GM18511 (cell line): ENCODE data around the gene ANO10.
"Not testable (repeated sequence)": the region's sequence is repeated elsewhere in the genome, so short reads cannot be mapped to it uniquely, and the experiment has no call there.

Experiments used
- ATAC-seq: cut with Tn5 transposase; IDR thresholded peaks from one replicate; pipeline ENCODE4 v1.9.1; 2021; ENCODE audit warnings: mild to moderate bottlenecking, moderate library complexity; ENCODE audit not compliant: unreplicated experiment

The ANO10 gene

GRCh38 chr3:43583481-43583880 lies 38.3 kb downstream of the ANO10 start:
- ATAC-seq = no peak

DNA sequence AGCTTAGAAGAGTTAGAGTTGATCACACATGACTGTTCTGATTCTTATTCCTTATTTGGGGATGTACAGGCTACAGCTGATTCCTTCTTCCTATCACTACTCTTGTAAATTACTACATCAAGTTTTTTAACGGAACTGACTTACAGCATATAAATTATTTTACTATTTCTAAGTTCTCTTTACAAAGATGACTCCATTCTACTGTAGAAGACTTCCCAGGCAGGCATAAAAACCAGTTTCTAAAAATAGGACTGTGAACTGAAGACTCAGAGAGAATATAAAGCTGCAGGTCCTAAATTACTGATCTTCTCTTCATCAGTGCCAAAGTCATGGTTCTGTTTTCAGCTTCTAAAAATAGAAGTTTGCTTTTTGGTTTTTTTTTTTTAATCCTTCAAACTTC lies 38.9 kb downstream of the ANO10 start:
- ATAC-seq = no peak

DNA sequence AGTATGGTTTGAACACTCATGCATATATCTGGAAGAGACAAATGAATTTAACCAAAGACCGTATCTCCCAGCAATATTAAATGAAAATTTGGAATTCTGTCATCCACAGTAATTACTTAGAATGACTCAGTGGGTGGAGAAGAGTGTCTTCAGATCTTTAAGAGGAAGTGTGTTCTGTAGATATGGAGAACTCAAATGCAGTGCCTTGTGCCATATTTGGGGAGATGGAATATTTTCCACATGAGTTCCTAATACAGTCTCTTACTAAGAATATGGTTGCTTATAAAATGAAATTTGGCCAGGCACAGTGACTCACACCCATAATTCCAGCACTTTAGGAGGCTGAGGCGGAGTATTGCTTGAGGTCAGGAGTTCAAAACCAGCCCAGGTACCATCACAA lies 40.5 kb downstream of the ANO10 start:
- no peak for ATAC-seq

- ATAC-seq = no peak
These were observed 41.6 kb downstream of the ANO10 start for GRCh38 chr3:43580181-43580580.

GRCh38 chr3:43573576-43573975 lies 48.2 kb downstream of the ANO10 start:
- no peak for ATAC-seq

DNA sequence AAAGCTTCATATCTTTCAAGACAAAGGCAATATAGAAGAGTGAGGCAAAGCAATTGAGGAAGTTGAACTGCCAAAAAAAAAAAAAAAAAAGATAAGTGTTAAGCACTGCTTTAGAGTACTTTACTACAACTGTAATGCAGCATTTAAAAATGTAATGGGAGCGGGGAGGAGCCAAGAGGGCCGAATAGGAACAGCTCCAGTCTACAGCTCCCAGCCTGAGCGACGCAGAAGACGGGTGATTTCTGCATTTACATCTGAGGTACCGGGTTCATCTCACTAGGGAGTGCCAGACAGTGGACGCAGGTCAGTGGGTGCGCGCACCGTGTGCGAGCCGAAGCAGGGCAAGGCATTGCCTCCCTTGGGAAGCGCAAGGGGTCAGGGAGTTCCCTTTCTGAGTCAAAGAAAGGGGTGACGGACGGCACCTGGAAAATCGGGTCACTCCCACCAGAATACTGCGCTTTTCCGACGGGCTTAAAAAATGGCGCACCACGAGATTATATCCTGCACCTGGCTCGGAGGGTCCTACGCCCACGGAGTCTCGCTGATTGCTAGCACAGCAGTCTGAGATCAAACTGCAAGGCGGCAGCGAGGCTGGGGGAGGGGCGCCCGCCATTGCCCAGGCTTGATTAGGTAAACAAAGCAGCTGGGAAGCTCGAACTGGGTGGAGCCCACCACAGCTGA lies 56.0 kb downstream of the ANO10 start:
- ATAC-seq = not testable (repeated sequence)

DNA sequence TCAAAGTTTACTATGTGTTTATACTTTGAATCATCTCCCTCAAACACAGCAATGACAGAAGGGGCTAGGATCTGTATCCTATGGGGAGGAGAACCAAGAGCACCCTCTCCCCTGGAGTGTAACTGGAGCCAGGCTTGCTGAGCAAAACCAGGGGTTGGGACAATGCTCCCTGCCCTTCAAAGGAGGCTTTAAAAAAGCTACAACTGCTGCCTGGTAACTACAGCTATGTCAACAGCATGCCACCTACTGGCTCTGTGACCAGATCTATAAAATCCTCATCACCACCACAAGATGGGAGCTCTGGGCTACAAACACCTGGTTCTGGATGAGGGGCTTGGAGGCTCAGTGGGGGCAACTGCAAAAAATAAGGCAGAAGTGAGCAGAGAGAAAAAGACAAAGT lies 61.9 kb downstream of the ANO10 start:
- no peak for ATAC-seq

DNA sequence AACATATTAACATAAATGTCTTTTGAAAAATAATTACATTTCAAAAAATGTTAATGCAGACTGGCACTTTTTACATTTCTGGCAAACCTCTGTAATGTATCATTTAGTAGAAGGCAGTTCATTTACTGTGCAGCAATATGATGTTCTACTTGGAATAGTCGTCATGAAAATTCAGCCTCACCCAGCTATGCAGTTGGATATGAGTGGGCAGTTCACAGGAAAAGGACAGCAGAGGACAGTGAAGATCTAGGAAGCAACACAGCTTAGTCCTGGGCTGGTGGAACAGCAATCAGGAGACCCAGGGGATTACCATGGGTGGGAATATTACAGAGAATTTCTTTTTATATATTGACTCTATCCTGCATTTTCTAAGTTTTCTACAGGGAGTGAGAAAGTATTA lies 63.6 kb downstream of the ANO10 start:
- no peak for ATAC-seq

GRCh38 chr3:43549626-43550290 lies 72.1 kb downstream of the ANO10 start:
- no peak for ATAC-seq

- ATAC-seq = not testable (repeated sequence)
These were observed 77.5 kb downstream of the ANO10 start for GRCh38 chr3:43544277-43544676.

GRCh38 chr3:43542328-43543043 lies 79.3 kb downstream of the ANO10 start:
- ATAC-seq = no peak

- ATAC-seq = no peak
These were observed 81.2 kb downstream of the ANO10 start for GRCh38 chr3:43540624-43541023.

GRCh38 chr3:43539321-43539720 lies 82.5 kb downstream of the ANO10 start:
- no peak for ATAC-seq

DNA sequence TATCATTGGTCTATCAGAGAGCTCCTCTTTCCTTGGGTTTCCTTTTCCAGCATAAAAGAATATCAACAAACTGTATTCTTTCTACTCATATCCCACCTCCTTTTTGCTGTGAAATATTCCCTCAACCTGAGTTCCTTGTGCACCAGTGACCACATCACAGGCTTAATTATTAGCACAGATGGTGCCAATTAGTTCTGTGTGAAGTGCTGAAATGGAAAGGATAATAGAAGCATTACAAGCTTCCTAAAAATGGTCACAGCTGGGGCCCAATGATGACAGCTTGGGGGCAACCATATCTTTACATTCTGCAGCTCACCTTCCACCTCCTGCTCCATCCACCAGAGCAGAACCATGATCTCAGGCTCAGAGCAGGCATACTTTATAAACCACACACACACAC lies 84.6 kb downstream of the ANO10 start:
- ATAC-seq = no peak

DNA sequence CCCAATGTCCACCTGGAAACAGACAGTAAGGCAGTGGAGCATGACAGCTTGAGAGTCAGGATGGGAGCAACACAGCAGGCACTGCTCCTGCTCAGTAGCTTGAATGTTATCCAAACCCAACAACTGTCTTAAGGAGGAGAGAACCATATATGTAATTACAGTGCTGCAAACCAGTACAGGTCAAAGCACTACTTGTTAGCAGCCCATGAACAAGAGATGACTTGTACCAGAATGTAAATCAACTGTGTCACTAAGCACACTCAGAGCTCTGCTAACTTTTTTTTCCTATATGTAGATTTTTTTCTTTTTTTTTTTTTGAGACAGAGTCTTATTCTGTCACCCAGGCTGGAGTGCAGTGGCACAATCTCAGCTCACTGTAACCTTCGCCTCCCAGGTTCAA lies 87.1 kb downstream of the ANO10 start:
- ATAC-seq = no peak

GRCh38 chr3:43533009-43533408 lies 88.8 kb downstream of the ANO10 start:
- no peak for ATAC-seq

DNA sequence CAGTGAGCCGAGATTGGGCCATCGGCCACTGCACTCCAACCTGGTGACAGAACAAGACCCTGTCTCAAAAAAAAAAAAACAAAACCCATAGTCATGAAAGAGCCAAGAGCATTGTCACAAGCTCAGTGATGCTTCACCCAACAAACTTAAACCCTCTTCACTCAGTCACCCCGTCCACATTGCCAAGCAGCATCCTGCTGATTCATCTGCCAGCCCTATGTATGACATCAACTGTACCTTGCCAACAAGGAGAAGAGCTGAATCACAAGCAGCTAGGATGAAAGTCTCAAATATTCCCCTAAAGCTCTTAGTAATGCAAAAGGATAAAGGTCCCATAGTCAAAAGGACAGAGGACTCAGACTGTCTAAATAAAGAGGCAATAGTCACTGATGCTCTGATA lies 90.0 kb downstream of the ANO10 start:
- ATAC-seq = no peak

DNA sequence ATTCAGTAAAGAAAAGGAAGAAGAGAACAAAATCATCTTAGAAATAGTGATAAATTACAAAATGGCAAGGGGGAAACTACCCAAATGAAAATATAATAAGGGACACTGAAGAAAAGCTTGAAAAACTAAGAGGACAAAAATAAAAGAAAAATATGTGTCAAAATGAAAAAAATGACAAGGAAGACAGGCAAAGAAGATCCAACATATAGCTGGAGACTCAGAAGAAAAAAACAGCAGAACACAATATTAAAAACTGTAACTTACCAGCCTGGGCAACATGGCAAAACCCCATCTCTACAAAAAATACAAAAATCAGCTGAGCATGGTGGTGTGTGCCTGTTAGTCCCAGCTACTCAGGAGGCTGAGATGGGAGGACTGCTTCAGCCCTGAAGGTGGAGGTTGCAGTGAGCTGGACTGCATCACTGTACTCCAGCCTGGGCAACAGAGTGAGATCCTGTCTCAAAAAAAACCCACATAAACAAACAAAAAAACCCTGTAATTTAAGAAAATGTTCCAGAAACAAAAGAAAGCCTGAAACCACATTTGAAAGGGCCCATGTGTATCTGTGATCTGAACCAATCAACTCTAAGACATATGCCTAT lies 93.2 kb downstream of the ANO10 start:
- no peak for ATAC-seq

DNA sequence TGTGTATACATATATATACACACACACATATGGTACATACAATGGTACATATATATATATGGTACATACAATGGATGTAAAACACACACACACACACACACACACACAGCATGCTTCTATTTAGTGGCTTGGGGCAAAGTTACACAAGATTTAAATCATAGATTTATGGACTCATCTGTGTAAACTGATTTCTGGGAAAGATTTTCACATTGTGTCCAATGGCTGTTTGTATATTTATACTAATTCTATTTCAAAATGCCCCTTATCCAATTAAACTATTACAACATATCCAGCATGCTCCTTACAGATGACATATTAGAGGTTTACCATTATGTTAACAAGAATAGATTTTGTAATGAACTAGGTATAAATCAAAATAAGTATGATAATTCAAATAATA lies 94.9 kb downstream of the ANO10 start:
- no peak for ATAC-seq

DNA sequence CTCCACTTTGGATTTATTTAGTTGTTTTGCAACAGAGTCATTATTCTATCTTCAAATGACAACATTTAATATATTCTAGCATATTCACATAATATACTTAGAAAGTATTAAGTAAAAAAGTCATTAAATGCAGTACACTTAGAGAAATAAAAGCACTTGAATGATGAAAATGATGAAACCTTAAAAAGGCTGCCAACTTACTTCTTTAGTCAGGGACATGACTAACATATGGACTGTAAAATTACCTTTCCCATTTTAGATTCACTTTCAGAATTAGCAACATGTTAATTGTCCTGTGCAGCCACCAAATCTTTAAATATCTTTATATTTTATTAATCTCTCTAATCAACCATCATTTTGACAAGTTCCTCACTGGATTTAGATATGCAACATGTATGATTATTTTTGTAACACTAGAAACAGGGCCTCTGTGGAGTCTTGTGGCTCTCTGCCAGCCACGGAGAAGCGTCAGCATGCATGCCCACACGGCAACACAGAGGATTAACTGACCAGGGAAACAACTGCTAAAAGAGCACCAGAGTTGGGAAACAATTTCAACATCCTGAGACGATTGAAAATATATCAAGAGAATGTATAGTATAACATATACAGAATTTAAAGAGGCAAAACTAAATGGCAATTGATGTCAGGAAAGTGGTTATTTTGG lies 95.7 kb downstream of the ANO10 start:
- no peak for ATAC-seq

DNA sequence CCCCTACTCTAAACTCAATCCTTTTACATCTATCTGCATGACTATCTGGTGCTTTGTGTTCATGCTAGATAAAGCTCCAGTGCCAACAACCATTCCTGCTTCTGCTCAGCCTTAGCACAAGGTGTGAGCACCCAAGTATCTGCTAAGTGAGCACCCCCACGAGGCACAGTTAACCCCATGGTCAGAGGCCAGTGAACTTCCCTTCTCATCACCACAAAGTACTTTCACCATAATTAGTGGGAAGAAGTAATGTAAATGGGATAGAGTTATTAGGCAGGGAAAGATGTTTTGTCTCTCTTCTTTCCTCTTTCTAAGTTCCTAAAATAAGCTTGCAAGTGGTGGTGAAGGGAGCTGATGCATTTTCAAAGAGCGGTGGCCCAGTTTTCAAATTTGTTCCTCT lies 96.4 kb downstream of the ANO10 start:
- no peak for ATAC-seq
